ENCODE data around the gene C17orf58.

The C17orf58 gene

DNA sequence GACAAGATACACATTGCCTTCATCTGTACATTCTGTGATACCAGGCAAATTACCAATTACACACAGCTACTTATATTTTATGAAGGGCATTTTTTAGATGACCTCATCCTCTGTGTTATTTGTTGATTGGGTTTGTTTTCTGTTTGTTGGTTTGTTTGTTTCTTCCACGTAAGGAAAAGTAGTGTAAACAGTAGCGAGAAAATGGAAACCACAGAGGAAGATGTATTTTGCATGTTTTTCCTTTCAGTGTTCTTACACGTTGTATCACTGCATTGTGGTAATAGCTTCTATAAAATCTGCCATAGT lies 12.9 kb downstream of the C17orf58 start:
- TF ChIP-seq GATA2 (IDR thresholded peaks at IDR 0.05; ENCODE audit: low read depth, low read length) (no peak), GATA3 (IDR thresholded peaks at IDR 0.05; ENCODE audit: low read depth, low read length) (no peak)

DNA sequence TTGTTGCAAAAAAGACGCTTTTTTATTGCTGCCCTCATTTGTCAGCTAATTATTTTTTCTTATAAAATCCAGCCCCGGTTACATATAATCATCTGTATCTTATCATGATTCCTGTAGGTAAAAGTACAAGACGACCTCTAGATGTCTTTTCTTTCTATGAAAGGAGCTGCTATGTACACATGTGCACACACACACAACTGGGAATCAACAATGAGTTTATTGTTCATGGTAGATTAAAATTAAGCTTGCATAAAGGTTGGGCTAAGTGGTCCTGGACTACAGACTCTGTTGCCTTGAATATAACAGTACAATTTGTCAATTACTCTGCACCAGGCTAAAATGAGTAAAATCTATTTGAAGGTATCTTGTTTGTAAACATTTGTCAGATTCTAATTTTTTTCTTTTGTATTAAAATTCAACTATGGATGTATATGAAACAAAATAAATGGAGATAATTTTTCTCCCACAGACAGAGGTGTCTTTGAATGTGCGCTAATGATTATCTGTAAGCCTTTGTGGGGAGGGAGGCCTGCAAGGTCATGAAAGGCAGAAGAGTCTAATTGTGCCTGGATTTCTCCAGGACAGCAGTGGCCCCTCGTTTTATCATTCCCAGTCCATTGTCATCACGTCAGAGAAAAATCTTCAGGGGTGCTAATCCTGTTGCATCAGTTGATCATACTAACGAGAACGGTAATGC lies 13.4 kb downstream of the C17orf58 start:
- TF ChIP-seq GATA2 (IDR thresholded peaks at IDR 0.05; ENCODE audit: low read depth, low read length), result no peak
- TF ChIP-seq GATA3 (IDR thresholded peaks at IDR 0.05; ENCODE audit: low read depth, low read length), result no peak

DNA sequence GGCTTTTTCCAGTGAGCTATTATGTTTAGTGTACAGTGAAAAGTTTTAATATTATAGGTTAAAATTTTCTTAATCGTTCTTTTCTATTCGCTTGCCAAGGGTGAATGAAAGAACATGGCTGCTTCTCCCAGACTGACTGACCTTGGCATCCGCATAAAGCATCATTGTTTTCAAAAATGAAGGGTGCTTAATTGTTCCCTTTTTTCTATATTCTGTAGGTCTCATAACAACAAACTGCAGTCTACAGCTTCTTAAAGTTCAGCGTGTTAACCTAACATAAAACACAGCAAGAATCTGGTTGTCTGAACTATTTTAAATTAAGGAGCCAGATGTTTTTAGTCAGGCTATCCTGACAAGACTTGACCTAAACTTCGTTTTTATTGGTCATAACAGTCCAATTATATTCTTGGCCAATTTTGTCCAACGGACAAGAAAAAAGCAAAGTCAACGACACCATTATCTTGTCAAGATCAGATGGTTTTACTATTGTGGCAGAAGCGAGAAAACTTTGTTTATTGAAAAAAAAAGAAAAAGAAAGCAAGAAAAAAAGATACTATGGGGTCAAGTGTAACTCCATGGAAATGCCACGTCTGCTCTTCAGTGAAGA lies 14.1 kb downstream of the C17orf58 start:
- TF ChIP-seq GATA3 (IDR thresholded peaks at IDR 0.05; ENCODE audit: low read depth, low read length), result no peak
- TF ChIP-seq GATA2 (IDR thresholded peaks at IDR 0.05; ENCODE audit: low read depth, low read length), result no peak

DNA sequence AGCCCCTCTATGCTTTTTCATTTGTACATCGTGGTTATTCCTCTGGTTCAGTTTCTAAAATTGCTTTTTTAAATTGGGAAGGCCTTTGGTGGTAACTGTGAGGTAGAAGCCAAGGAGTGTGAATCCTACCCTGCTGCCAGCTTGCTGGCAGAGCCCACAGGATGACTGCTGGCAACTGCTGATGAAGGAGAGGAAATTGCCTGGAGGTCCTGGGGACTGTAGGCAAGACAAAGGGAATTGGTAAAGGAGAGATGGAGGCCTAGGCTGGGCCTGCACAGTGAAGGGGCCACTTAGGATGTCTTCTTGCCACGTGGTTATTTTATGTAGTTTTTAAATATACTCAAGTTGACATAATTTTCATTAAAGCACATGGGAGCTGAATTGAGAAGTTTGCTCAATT lies 15.8 kb downstream of the C17orf58 start:
- TF ChIP-seq GATA2 (IDR thresholded peaks at IDR 0.05; ENCODE audit: low read depth, low read length) (no peak), GATA3 (IDR thresholded peaks at IDR 0.05; ENCODE audit: low read depth, low read length) (no peak)

DNA sequence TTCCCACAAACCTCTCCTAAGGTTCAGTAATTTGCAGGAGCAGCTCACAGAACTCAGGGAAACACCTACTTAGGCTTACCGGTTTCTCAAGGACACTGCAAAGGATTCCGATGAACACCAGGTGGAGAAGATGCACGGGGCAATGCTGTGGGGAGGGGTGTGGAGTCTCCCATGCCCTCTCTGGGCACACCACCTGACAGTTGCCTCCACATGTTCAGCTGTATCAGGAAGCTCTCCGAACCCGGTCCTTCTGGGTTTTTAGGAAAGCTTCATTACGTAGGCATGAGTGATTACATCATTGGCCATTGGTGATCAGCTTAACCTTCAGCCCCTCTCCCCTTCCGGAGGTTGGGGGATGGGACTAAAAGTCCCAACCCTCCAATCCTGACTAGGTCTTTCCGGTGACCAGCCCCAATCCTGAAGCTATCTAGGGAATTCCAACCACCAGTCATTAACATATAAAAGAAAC lies 21.6 kb downstream of the C17orf58 start:
- TF ChIP-seq GATA3 (IDR thresholded peaks at IDR 0.05; ENCODE audit: low read depth, low read length), result no peak
- TF ChIP-seq GATA2 (IDR thresholded peaks at IDR 0.05; ENCODE audit: low read depth, low read length), result no peak

DNA sequence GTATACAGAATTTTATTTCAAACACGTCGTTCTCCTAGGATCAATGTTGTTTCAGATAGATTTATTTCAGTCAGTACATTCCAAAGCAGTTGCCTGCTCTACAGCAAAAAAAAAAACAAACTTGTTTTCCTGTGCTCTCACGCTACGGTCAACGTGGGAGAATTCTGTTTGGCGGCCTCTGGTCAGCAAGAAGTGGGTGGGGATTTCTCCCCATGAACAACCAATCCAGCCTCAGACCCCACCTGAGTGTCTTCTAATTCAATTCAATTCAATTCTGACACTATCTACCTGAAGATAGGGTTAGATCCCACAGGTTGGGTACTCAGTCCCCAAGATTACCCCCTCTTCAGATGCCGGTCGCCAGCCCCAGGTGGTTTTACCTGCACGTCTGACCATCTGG lies 22.1 kb downstream of the C17orf58 start:
- no peak for TF ChIP-seq GATA2 (IDR thresholded peaks at IDR 0.05; ENCODE audit: low read depth, low read length)
- no peak for TF ChIP-seq GATA3 (IDR thresholded peaks at IDR 0.05; ENCODE audit: low read depth, low read length)

GRCh38 chr17:67970783-67971182 lies 25.5 kb downstream of the C17orf58 start:
- no peak for TF ChIP-seq GATA3 (IDR thresholded peaks at IDR 0.05; ENCODE audit: low read depth, low read length)
- TF ChIP-seq GATA2 (IDR thresholded peaks at IDR 0.05; ENCODE audit: low read depth, low read length), result no peak

DNA sequence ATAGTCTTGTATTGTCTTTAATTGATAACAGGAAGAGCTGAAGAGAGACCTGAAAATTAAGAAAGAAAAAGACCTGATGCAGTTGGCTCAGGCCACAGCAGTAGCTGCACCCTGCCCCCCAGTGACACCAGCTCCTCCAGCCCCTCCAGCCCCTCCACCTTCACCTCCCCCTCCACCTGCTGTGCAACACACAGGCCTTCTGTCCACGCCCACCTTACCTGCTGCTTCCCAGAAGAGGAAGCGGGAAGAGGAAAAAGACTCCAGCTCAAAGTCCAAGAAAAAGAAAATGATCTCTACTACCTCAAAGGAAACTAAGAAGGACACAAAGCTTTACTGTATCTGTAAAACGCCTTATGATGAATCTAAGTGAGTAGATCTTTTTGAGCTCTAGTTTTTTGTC lies 36.8 kb downstream of the C17orf58 start:
- TF ChIP-seq GATA2 (IDR thresholded peaks at IDR 0.05; ENCODE audit: low read depth, low read length), result no peak
- TF ChIP-seq GATA3 (IDR thresholded peaks at IDR 0.05; ENCODE audit: low read depth, low read length), result no peak

DNA sequence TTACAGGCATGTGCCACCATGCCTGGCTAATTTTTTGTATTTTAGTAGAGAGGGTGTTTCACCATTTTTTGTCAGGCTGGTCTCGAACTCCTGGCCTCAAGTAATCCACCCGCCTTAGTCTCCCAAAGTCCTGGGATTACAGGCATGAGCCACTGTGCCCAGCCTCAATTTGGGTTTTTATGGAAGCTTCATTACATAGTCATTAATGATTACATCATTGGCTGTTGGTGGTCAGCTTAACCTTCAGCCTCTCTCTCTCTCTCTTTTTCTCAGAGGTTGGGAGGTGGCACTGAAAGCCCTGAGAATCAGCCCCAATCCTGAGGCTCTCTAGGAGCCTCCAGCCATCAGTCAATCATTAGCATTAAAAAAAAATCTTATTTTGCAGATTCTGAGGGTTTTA lies 45.3 kb downstream of the C17orf58 start:
- TF ChIP-seq GATA3 (IDR thresholded peaks at IDR 0.05; ENCODE audit: low read depth, low read length) (no peak), GATA2 (IDR thresholded peaks at IDR 0.05; ENCODE audit: low read depth, low read length) (no peak)

GRCh38 chr17:67947325-67947813 lies 48.9 kb downstream of the C17orf58 start:
- no peak for TF ChIP-seq GATA2 (IDR thresholded peaks at IDR 0.05; ENCODE audit: low read depth, low read length)
- no peak for TF ChIP-seq GATA3 (IDR thresholded peaks at IDR 0.05; ENCODE audit: low read depth, low read length)

DNA sequence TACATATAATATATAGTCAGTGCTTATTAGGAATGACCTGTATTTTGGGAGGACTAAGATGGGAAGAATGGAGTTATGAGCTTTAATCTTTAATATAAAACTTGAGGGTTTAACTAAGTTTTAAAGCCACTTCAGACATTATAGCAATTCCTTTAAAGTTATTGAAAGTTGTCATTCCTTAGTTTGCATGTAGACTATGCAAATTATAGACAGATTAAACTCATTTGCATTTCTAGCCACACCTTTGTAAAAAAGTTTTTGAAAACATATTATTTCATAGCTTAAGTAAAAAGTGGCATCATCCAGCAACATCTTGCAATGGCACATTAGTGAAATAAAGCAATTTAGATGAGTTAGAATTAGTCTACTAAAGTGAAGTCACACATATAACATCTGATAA lies 49.8 kb downstream of the C17orf58 start:
- no peak for TF ChIP-seq GATA3 (IDR thresholded peaks at IDR 0.05; ENCODE audit: low read depth, low read length)

GRCh38 chr17:67944035-67944434 lies 52.2 kb downstream of the C17orf58 start:
- no peak for TF ChIP-seq GATA2 (IDR thresholded peaks at IDR 0.05; ENCODE audit: low read depth, low read length)
- TF ChIP-seq GATA3 (IDR thresholded peaks at IDR 0.05; ENCODE audit: low read depth, low read length), result no peak

DNA sequence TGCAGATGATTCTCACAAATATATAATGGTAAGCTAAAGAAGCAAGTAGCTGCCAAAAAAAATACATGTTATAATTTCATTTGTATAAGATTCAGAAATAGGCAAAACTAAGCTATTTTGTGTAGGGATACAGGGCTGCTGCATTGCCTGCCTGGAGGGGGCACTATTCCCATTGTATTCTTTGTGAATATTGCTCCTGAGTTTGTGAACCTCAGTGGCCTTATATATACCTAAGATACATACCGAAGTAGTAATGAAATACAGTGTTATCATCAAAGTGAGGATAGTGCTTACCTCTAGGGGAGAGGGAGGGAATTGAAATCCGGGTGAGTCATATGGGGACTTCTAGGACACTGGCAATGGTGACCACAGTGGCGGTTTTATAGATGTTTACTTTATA lies 53.5 kb downstream of the C17orf58 start:
- TF ChIP-seq GATA3 (IDR thresholded peaks at IDR 0.05; ENCODE audit: low read depth, low read length) (no peak), GATA2 (IDR thresholded peaks at IDR 0.05; ENCODE audit: low read depth, low read length) (no peak)

All from SH-SY5Y (cell line).